CD4-positive, alpha-beta memory T cell (primary cell): Measurements from ENCODE around the gene CFHR2. TPM values are rescaled to one million over a fixed set of nuclear protein-coding genes. Genes with fewer than 3 reads are reported as not detected.
"Not testable (repeated sequence)": the region's sequence is repeated elsewhere in the genome, so short reads cannot be mapped to it uniquely, and the experiment has no call there.

ENCODE experiments used
- CTCF ChIA-PET: fragments of 350-600 bp; sonication (Branson Sonifier 250); formaldehyde crosslinking; loops from one replicate; lab custom pipeline; 2021; ENCODE audit warnings: inconsistent platforms; ENCODE audit not compliant: partially characterized antibody; lab: Charles Lee
- POLR2A ChIA-PET: fragments of 350-600 bp; sonication (Branson Sonifier 250); formaldehyde crosslinking; loops from one replicate; lab custom pipeline; 2021; ENCODE audit not compliant: partially characterized antibody; lab: Charles Lee
- DNase-seq, 5 donors: peaks; one replicate each; pipeline versions ENCODE4 v3.0.0 to v3.0.0-alpha.2; 2020 to 2022; ENCODE audit warnings: mixed read lengths in 1 of 5
- H3K27ac ChIP-seq: one replicate; pipeline ENCODE4 v1.7.0; 2013; ENCODE audit warnings: low read depth, low read length
- H3K27me3 ChIP-seq: 2 replicates; pipeline ENCODE4 v1.7.0; 2013; ENCODE audit warnings: mild to moderate bottlenecking, low read length, moderate library complexity; ENCODE audit not compliant: insufficient read depth
- H3K36me3 ChIP-seq: 2 replicates; pipeline ENCODE4 v1.7.0; 2013; ENCODE audit warnings: mild to moderate bottlenecking, low read length, moderate library complexity; ENCODE audit not compliant: insufficient read depth
- H3K4me1 ChIP-seq: 2 replicates; pipeline ENCODE4 v1.7.0; 2013; ENCODE audit warnings: mild to moderate bottlenecking, low read length, moderate library complexity; ENCODE audit not compliant: insufficient read depth
- H3K4me3 ChIP-seq, 2 donors: one replicate each; pipeline ENCODE4 v1.7.0; 2013; ENCODE audit warnings: low read length in 2 of 2, mild to moderate bottlenecking in 1 of 2
- H3K9me3 ChIP-seq, 2 donors: one replicate each; pipeline ENCODE4 v1.7.0; 2013; ENCODE audit warnings: low read length in 2 of 2, control low read depth in 1 of 2; ENCODE audit not compliant: control insufficient read depth in 1 of 2
- H3K27ac Mint-ChIP-seq, 7 donors: one replicate each; pipeline ENCODE4 v1.8.0; 2020 to 2021; ENCODE audit warnings: mixed read lengths in 7 of 7, mild to moderate bottlenecking in 6 of 7, inconsistent platforms in 3 of 7, moderate library complexity in 3 of 7
- H3K27me3 Mint-ChIP-seq, 2 donors: one replicate each; pipeline ENCODE4 v1.8.0; 2020 to 2021; ENCODE audit warnings: mixed read lengths in 2 of 2
- H3K36me3 Mint-ChIP-seq, 2 donors: one replicate each; pipeline ENCODE4 v1.8.0; 2020 to 2021; ENCODE audit warnings: mixed read lengths in 2 of 2, inconsistent platforms in 1 of 2, mild to moderate bottlenecking in 1 of 2
- H3K4me1 Mint-ChIP-seq, 4 donors: one replicate each; pipeline ENCODE4 v1.8.0; 2020 to 2021; ENCODE audit warnings: mixed read lengths in 4 of 4, mild to moderate bottlenecking in 1 of 4
- H3K4me3 Mint-ChIP-seq, 8 donors: one replicate each; pipeline ENCODE4 v1.8.0; 2020 to 2021; ENCODE audit warnings: mixed read lengths in 8 of 8, mild to moderate bottlenecking in 7 of 8, moderate library complexity in 6 of 8, inconsistent platforms in 3 of 8
- H3K9me3 Mint-ChIP-seq, 8 donors: one replicate each; pipeline ENCODE4 v1.8.0; 2020 to 2021; ENCODE audit warnings: mixed read lengths in 8 of 8, mild to moderate bottlenecking in 5 of 8, inconsistent platforms in 3 of 8, moderate library complexity in 1 of 8
- intact Hi-C: fragments of 100-400 bp; cut with micrococcal nuclease; formaldehyde crosslinking; loops from one replicate; pipeline ENCODE4 v1.15.1; 2023
- polyA plus RNA-seq, 2 donors: library from polyadenylated mRNA; unstranded; fragments of 300-500 nt; fragmentation: Illumina TruSeq; gene quantifications; one replicate each; pipeline ENCODE4 v1.2.3, GENCODE V29; 2021
- total RNA-seq, 2 experiments: library from RNA; stranded (reverse); gene quantifications; one replicate each; pipeline ENCODE4 v1.2.3, GENCODE V29; 2021

The CFHR2 gene
- total and polyA plus RNA-seq, 4 experiments from 2014 or later, result not detected

GRCh38 chr1:196933531-196934189 is 9.9 kb upstream of the CFHR2 start:
- POLR2A ChIA-PET, result no interaction called here
- H3K4me3 ChIP-seq, result no peak overlapping the region
- H3K27ac ChIP-seq, result no peak overlapping the region
- H3K9me3 ChIP-seq, result no peaks in the 10 kb centered on the region
- Mint-ChIP-seq H3K9me3 (peaks cover 0 to 3% (median 0%) of the 10 kb centered on the region in 8 donors), H3K4me3 (no peak overlapping the region), H3K27ac (no peak overlapping the region), H3K4me1 (peaks cover 0 to 1% (median 0%) of the 10 kb centered on the region in 4 donors), H3K27me3 (peaks cover 0 to 2% of the 10 kb centered on the region in 2 donors), H3K36me3 (no peaks in the 10 kb centered on the region)
- intact Hi-C loops, result no loop called here
- H3K27me3 ChIP-seq, result no peaks in the 10 kb centered on the region
- H3K36me3 ChIP-seq, result no peaks in the 10 kb centered on the region
- no peak for DNase-seq
- CTCF ChIA-PET, result no interaction called here
- no peaks in the 10 kb centered on the region for H3K4me1 ChIP-seq

DNA sequence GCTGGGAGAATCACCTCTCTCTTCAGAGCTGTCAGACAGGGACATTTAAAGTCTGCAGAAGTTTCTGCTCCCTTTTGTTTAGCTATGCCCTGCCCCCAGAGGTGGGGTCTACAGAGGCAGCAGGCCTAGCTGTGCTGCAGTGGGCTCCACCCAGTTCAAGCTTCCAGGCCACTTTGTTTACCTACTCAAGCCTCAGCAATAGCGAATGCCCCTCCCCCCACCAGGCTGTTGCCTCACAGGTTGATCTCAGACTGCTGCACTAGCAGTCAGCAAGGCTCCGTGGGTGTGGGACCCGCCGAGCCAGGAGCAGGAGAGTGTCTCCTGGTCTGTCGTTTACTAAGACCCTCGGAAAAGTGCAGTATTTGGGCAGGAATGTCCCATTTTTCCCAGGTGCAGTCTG is 2.1 kb upstream of the CFHR2 start:
- H3K4me1 Mint-ChIP-seq, H3K36me3 Mint-ChIP-seq, H3K4me3 Mint-ChIP-seq, H3K27ac ChIP-seq, H3K4me3 ChIP-seq, H3K36me3 ChIP-seq, DNase-seq, POLR2A ChIA-PET, CTCF ChIA-PET, H3K27ac Mint-ChIP-seq, H3K27me3 ChIP-seq, H3K4me1 ChIP-seq, intact Hi-C loops, H3K27me3 Mint-ChIP-seq, H3K9me3 ChIP-seq, H3K9me3 Mint-ChIP-seq: not testable (repeated sequence)

DNA sequence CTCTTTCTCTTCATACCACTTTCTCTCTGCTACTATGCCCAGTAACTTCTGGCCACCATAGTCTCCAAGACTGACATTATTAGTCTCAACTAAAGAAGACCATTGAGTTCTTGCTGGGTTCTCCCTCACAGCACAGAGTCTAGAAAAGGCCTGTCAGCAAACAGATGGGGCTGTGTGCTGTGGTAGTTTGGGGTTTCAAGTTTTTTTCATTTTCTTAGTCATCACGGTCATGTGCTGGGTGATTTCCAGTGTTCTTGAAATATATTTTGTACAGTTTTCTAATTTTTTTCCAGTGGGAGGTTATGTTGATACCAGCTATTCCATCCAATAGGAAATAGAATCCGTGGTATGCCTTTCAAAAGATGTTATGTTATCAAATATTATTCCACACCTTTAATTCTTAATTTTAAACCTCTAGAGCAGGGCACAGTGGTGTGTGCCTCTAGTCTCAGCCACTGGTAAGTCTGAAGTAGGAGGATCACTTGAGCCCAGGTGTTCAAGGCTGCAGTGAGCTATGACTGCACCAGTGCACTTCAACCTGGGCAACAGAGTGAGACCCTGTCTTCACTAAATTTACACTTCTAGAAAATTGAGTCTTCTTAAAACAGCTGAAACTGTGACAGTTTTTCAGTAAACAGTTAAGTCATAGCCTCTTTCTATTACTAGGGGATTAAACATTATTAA is 8.3 kb downstream of the CFHR2 start:
- H3K4me3 ChIP-seq, result no peak overlapping the region
- intact Hi-C loops, result no loop called here
- H3K27ac ChIP-seq, result no peak overlapping the region
- H3K4me1 ChIP-seq, result no peaks in the 10 kb centered on the region
- Mint-ChIP-seq H3K9me3 (peaks cover 0 to 4% (median 0%) of the 10 kb centered on the region in 8 donors), H3K36me3 (no peaks in the 10 kb centered on the region), H3K27me3 (no peaks in the 10 kb centered on the region), H3K4me1 (no peaks in the 10 kb centered on the region), H3K27ac (no peak overlapping the region), H3K4me3 (no peak overlapping the region)
- H3K36me3 ChIP-seq, result no peaks in the 10 kb centered on the region
- CTCF ChIA-PET, result no interaction called here
- POLR2A ChIA-PET, result no interaction called here
- no peaks in the 10 kb centered on the region for H3K9me3 ChIP-seq
- no peak for DNase-seq
- H3K27me3 ChIP-seq, result no peaks in the 10 kb centered on the region

- no peak for DNase-seq
- H3K9me3 ChIP-seq, result no peaks in the 10 kb centered on the region
- Mint-ChIP-seq H3K27ac (no peak overlapping the region), H3K27me3 (no peaks in the 10 kb centered on the region), H3K4me3 (no peak overlapping the region), H3K9me3 (peaks cover 0 to 4% (median 0%) of the 10 kb centered on the region in 8 donors), H3K4me1 (no peaks in the 10 kb centered on the region), H3K36me3 (no peaks in the 10 kb centered on the region)
- H3K36me3 ChIP-seq, result no peaks in the 10 kb centered on the region
- H3K27ac ChIP-seq, result no peak overlapping the region
- POLR2A ChIA-PET, result no interaction called here
- no peaks in the 10 kb centered on the region for H3K27me3 ChIP-seq
- H3K4me3 ChIP-seq, result no peak overlapping the region
- CTCF ChIA-PET, result no interaction called here
- intact Hi-C loops, result no loop called here
- no peaks in the 10 kb centered on the region for H3K4me1 ChIP-seq
Observed at GRCh38 chr1:196954778-196955177, 11.2 kb downstream of the CFHR2 start.

- POLR2A ChIA-PET, result no interaction called here
- Histone ChIP-seq H3K4me1 (no peaks in the 10 kb centered on the region), H3K27me3 (no peaks in the 10 kb centered on the region), H3K36me3 (no peaks in the 10 kb centered on the region), H3K4me3 (no peak overlapping the region), H3K27ac (no peak overlapping the region), H3K9me3 (no peaks in the 10 kb centered on the region)
- Mint-ChIP-seq H3K27ac (no peak overlapping the region), H3K9me3 (peaks cover 0 to 4% (median 0%) of the 10 kb centered on the region in 8 donors), H3K36me3 (no peaks in the 10 kb centered on the region), H3K27me3 (no peaks in the 10 kb centered on the region), H3K4me3 (no peak overlapping the region), H3K4me1 (no peaks in the 10 kb centered on the region)
- no peak for DNase-seq
- CTCF ChIA-PET, result interaction anchor here (1.0 kb wide), 1 partner anchor 20 kb away, joined by 3 read pairs; no protein-coding TSS in a partner anchor
- intact Hi-C loops, result no loop called here
Observed at GRCh38 chr1:196955926-196956325, 12.4 kb downstream of the CFHR2 start.

DNA sequence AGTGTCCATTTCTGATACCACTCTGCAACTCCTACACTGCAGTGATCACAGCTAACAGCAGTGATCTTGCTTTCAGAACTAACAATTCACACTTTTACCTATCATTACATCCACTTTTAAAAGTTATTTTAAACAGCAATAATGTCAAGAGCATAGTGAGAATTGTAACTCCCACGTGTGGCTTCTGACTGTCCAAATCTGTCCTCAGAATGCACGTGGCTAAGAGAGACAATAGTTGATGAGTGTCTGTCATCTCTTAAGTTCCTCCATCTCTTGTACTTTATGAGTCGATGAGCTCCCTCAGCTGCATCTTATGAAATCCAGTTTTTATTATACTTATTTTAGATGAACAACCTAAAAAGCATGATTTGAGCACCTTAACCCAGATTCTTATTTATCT is 17.3 kb downstream of the CFHR2 start:
- no peaks in the 10 kb centered on the region for H3K4me1 Mint-ChIP-seq
- no peak for DNase-seq
- H3K27ac Mint-ChIP-seq, result no peak overlapping the region
- H3K36me3 Mint-ChIP-seq, result no peaks in the 10 kb centered on the region
- no peak overlapping the region for H3K4me3 Mint-ChIP-seq
- ChIA-PET POLR2A (no interaction called here), CTCF (no interaction called here)
- Histone ChIP-seq H3K9me3 (no peaks in the 10 kb centered on the region), H3K27me3 (no peaks in the 10 kb centered on the region), H3K27ac (no peak overlapping the region), H3K4me1 (no peaks in the 10 kb centered on the region), H3K36me3 (no peaks in the 10 kb centered on the region), H3K4me3 (no peak overlapping the region)
- intact Hi-C loops, result no loop called here
- peaks cover 0 to 1% of the 10 kb centered on the region in 2 donors for H3K27me3 Mint-ChIP-seq
- H3K9me3 Mint-ChIP-seq, result peaks cover 0 to 6% (median under 1%) of the 10 kb centered on the region in 8 donors

DNA sequence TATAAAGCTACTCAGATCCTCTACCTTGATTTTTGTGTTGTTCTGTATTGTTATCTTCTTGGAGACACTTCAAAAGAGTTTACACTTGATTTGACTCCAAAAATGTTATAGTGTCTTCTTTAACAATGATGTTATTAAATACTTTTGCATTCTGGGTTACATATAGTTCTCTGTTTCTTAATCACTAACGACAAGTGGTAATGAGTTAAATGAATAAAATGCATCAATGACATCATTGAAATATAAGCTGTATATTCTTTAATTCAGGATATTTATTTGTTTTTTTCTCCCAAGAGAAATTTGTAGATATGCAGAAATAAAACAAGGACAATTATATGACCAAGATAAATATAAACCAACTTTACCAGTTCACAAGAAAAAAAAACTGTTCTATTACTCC is 26.6 kb downstream of the CFHR2 start:
- CTCF ChIA-PET, result interaction anchor here (1.4 kb wide), 1 partner anchor 11 kb away, joined by 3 read pairs; no protein-coding TSS in a partner anchor
- no peak for DNase-seq

More for the DNA sequence above, 26.6 kb downstream of the CFHR2 start:
- H3K36me3 Mint-ChIP-seq, result no peaks in the 10 kb centered on the region
- no peak overlapping the region for H3K27ac Mint-ChIP-seq
- no peaks in the 10 kb centered on the region for H3K4me1 ChIP-seq
- no peaks in the 10 kb centered on the region for H3K4me1 Mint-ChIP-seq
- POLR2A ChIA-PET, result no interaction called here
- no peak overlapping the region for H3K4me3 ChIP-seq
- peaks cover 0 to 2% of the 10 kb centered on the region in 2 donors for H3K27me3 Mint-ChIP-seq
- no peaks in the 10 kb centered on the region for H3K9me3 Mint-ChIP-seq
- no peak overlapping the region for H3K4me3 Mint-ChIP-seq
- no peaks in the 10 kb centered on the region for H3K27me3 ChIP-seq
- no peaks in the 10 kb centered on the region for H3K9me3 ChIP-seq
- no peaks in the 10 kb centered on the region for H3K36me3 ChIP-seq
- intact Hi-C loops, result no loop called here
- no peak overlapping the region for H3K27ac ChIP-seq
